ENCODE measurements around the gene FAM234A.

FAM234A gene

DNA sequence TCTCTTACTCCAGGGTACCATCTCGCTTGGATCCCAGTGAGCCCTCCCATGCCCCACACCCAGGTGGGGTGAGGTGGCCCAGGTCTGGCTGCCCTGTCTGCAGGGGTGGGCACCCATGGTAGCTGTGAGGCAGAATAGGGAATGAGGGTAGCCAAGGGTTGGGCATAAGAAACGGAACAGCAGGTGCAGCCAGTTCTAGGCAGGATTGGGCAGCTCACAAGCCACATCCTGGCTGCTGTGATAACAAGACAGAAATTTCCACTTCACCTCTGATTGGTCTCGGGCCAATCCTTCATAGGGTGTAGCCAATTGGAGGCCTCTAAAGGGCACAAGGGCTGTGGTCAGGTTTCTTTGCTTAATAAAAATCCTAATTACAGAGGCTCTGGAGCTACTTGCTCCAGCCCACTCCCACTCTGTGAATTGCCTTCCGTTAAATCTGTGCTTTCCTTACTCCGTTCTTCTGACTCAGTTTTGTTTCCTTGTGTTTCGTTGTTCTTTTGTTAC, 44.3 kb downstream of the FAM234A start:
- no peak overlapping the region for H3K4me3 Mint-ChIP-seq

GRCh38 chr16:279531-279930, 44.9 kb downstream of the FAM234A start:
- peaks cover 7% of the 10 kb centered on the region for H3K4me1 Mint-ChIP-seq (ENCODE audit: low read depth)
- H3K4me3 Mint-ChIP-seq, result no peak overlapping the region
- H3K27me3 Mint-ChIP-seq, result peaks cover 17% of the 10 kb centered on the region
- no peak overlapping the region for H3K27ac Mint-ChIP-seq
- no peaks in the 10 kb centered on the region for H3K36me3 Mint-ChIP-seq (ENCODE audit: low read depth)
- no peaks in the 10 kb centered on the region for H3K9me3 Mint-ChIP-seq

More for the DNA sequence above, 44.3 kb downstream of the FAM234A start:
- Mint-ChIP-seq H3K9me3 (no peaks in the 10 kb centered on the region), H3K27ac (no peak overlapping the region), H3K27me3 (peaks cover 17% of the 10 kb centered on the region), H3K4me1 (ENCODE audit: low read depth) (peaks cover 7% of the 10 kb centered on the region), H3K36me3 (ENCODE audit: low read depth) (no peaks in the 10 kb centered on the region)

- H3K4me3 Mint-ChIP-seq, result no peak overlapping the region
- H3K27me3 Mint-ChIP-seq, result peaks cover 17% of the 10 kb centered on the region
- peaks cover 7% of the 10 kb centered on the region for H3K4me1 Mint-ChIP-seq (ENCODE audit: low read depth)
Measured at GRCh38 chr16:280005-280460, 45.4 kb downstream of the FAM234A start.

GRCh38 chr16:280552-280951, 45.9 kb downstream of the FAM234A start, which contains the start of gene ARHGDIG:
TSS of gene ARHGDIG (plus strand) at chr16:280591. CDS start at chr16:280681, 90 bp downstream.
- Mint-ChIP-seq H3K9me3 (no peaks in the 10 kb centered on the region), H3K27me3 (peaks cover 17% of the 10 kb centered on the region), H3K27ac (no peak within 1 kb of the TSS), H3K36me3 (ENCODE audit: low read depth) (no peaks in the 10 kb centered on the region), H3K4me1 (ENCODE audit: low read depth) (peaks cover 7% of the 10 kb centered on the region), H3K4me3 (no peak within 1 kb of the TSS)

More at GRCh38 chr16:280005-280460, 45.4 kb downstream of the FAM234A start:
- Mint-ChIP-seq H3K9me3 (no peaks in the 10 kb centered on the region), H3K27ac (no peak overlapping the region), H3K36me3 (ENCODE audit: low read depth) (no peaks in the 10 kb centered on the region)

DNA sequence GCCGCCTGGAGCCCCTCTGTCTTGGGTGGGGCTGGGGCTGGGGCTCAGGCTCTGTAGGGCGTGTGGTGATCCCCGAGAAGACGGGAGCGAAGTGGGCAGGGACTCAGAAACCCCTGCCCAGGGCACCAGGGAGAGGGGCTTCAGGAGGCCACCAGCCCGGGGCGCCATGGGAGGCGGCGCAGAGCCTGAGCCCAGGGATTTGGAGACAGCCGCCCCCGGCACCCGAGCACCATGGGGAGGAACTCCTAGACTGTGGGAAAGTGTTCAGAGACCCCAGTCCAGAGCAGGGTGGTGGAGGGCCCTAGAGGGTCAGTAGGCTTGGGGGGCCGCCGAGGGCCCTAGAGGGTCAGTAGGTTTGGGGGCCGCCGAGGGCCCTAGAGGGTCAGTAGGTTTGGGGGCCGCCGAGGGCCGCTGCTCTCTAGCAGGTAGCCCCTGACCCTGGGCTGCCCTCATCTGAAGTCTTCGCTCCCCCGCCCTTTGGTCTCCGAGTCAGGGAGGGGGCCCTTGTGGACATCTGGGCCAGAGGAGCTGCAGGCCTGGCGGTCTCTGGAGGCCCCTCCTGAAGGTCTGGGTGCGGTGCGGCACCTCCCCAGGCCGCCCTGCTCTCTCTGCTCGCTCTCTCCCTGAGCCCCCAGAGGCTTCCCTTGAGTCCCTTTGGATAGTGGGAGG, 46.5 kb downstream of the FAM234A start:
- Mint-ChIP-seq H3K4me1 (ENCODE audit: low read depth) (peaks cover 7% of the 10 kb centered on the region), H3K4me3 (no peak overlapping the region), H3K27me3 (peaks cover 16% of the 10 kb centered on the region), H3K27ac (no peak overlapping the region), H3K36me3 (ENCODE audit: low read depth) (no peaks in the 10 kb centered on the region), H3K9me3 (no peaks in the 10 kb centered on the region)

DNA sequence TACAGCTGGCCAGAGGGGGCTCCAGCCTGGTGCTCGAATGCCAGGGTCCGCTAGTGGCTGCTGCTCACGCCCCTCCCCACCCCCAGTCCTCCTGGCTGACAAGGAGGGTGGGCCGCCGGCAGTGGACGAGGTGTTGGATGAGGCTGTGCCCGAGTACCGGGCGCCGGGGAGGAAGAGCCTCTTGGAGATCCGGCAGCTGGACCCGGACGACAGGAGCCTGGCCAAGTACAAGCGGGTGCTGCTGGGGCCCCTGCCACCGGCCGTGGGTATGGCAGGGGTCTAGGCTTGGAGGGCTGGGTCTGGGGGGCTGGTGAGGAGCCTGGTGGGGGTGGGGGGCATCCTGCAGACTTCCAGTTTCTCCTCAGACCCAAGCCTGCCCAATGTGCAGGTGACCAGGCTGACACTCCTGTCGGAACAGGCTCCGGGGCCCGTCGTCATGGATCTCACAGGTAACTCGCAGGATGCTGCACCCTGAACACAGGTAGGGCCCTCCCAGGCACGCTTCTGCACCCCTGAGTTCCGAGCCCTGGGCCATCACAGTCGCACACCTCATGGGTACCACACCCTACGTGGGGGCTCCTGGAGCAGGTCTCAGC, 47.1 kb downstream of the FAM234A start:
- H3K27me3 Mint-ChIP-seq, result peaks cover 10% of the 10 kb centered on the region

DNA sequence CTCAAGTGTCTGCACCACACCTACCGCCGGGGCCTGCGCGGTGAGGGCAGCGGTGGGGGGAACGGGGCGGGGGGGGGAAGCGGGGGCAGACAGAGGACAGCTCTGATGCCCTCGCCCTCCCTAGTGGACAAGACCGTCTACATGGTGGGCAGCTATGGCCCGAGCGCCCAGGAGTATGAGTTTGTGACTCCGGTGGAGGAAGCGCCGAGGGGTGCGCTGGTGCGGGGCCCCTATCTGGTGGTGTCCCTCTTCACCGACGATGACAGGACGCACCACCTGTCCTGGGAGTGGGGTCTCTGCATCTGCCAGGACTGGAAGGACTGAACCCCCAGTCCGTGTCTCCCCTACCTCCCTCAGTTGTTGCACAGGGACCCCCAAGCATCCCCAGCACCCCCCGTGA, 47.9 kb downstream of the FAM234A start:
- peaks cover 7% of the 10 kb centered on the region for H3K4me1 Mint-ChIP-seq (ENCODE audit: low read depth)
- peaks cover 3% of the 10 kb centered on the region for H3K27me3 Mint-ChIP-seq
- H3K9me3 Mint-ChIP-seq, result no peaks in the 10 kb centered on the region
- no peak overlapping the region for H3K27ac Mint-ChIP-seq
- H3K36me3 Mint-ChIP-seq (ENCODE audit: low read depth), result peaks cover 10% of the 10 kb centered on the region
- H3K4me3 Mint-ChIP-seq, result no peak overlapping the region

More for the DNA sequence above, 47.1 kb downstream of the FAM234A start:
- no peak overlapping the region for H3K4me3 Mint-ChIP-seq
- H3K9me3 Mint-ChIP-seq, result no peaks in the 10 kb centered on the region
- no peak overlapping the region for H3K27ac Mint-ChIP-seq
- H3K36me3 Mint-ChIP-seq (ENCODE audit: low read depth), result peaks cover 4% of the 10 kb centered on the region
- peaks cover 7% of the 10 kb centered on the region for H3K4me1 Mint-ChIP-seq (ENCODE audit: low read depth)

DNA sequence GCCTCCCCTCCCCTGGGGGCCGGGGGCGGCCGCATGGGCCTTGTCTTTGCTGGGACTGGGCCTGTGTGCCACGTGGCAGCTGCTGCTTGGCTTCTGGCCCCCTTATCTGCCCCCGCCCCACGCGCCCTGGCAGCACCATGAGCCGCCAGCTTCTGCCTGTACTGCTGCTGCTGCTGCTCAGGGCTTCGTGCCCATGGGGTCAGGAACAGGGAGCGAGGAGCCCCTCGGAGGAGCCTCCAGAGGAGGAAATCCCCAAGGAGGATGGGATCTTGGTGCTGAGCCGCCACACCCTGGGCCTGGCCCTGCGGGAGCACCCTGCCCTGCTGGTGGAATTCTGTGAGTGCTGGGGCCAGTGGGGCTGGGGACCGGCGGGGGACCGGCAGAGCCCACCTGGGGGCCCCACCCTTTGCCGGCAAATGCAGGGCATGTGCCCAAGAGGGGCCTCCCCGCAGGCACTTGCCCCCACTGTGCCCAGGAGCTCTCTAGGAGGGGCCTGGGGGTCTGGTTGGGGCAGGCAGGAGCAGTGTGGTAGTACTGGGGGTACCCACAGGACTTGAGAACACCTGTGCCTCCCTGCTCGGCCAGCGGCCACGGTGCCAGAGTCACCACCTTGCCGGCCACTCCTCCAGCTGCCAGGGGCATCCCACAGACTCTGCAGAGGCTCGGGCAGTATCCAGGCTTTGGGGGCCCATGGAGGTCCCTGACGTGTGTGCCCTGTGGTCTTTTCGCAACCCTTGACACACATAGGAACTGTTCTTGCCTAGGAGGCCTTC, 48.6 kb downstream of the FAM234A start, which contains the start of gene PDIA2:
Gene PDIA2 (plus strand): TSS at position 132 of the 773 bp plus-strand sequence. CDS start 6 bp downstream, at position 138.
- Mint-ChIP-seq H3K36me3 (ENCODE audit: low read depth) (peaks cover 15% of the 10 kb centered on the region), H3K27me3 (peaks cover 3% of the 10 kb centered on the region), H3K4me1 (ENCODE audit: low read depth) (peaks cover 7% of the 10 kb centered on the region), H3K9me3 (no peaks in the 10 kb centered on the region), H3K4me3 (no peak within 1 kb of the TSS), H3K27ac (no peak within 1 kb of the TSS)

DNA sequence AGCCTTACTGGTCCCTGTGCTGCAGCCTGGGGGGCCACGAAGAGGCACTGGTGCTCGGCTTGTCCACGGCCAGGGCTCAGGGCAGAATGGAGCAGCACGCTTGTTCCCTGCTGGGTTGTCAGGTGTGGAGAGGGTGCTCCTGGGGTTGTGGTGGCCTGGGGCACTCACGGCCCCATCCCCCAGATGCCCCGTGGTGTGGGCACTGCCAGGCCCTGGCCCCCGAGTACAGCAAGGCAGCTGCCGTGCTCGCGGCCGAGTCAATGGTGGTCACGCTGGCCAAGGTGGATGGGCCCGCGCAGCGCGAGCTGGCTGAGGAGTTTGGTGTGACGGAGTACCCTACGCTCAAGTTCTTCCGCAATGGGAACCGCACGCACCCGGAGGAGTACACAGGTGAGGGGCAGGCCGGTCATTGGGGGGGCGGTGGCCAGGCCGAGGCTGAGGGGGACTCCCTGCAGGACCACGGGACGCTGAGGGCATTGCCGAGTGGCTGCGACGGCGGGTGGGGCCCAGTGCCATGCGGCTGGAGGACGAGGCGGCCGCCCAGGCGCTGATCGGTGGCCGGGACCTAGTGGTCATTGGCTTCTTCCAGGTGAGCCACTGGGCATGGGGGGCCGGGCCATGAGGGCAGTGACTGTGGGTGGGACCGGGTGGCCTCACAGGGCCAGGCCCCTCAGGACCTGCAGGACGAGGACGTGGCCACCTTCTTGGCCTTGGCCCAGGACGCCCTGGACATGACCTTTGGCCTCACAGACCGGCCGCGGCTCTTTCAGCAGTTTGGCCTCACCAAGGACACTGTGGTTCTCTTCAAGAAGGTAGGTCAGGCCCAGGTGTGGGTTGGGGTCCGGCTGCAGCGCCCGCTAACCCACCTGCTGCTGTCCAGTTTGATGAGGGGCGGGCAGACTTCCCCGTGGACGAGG, 49.8 kb downstream of the FAM234A start:
- no peaks in the 10 kb centered on the region for H3K27me3 Mint-ChIP-seq
- no peaks in the 10 kb centered on the region for H3K9me3 Mint-ChIP-seq
- peaks cover 16% of the 10 kb centered on the region for H3K36me3 Mint-ChIP-seq (ENCODE audit: low read depth)
- H3K27ac Mint-ChIP-seq, result no peak overlapping the region
- no peaks in the 10 kb centered on the region for H3K4me1 Mint-ChIP-seq (ENCODE audit: low read depth)
- no peak overlapping the region for H3K4me3 Mint-ChIP-seq

DNA sequence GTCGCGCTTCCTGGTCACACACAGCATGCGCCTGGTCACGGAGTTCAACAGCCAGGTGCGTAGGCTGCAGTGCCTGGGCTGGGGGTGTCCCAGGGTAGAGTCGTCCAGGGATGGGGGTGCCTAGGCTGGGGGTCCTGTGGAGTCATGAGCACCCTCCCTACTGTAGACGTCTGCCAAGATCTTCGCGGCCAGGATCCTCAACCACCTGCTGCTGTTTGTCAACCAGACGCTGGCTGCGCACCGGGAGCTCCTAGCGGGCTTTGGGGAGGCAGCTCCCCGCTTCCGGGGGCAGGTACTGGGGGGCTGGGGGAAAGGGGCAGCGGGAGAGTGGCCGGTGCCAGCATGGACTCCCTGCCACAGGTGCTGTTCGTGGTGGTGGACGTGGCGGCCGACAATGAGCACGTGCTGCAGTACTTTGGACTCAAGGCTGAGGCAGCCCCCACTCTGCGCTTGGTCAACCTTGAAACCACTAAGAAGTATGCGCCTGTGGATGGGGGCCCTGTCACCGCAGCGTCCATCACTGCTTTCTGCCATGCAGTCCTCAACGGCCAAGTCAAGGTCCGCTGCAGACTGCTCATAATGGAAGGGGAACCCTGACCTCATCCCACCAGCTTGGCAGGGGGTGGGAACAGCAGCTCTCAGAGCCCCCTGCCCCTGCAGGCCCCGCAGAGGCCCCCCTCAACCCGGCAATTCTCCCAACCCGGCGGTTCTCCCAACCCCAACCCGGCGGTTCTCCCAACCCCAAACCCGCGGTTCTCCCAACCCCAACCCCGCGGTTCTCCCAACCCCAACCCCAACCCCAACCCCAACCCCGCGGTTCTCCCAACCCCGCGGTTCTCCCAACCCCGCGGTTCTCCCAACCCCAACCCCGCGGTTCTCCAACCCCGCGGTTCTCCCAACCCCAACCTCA, 50.8 kb downstream of the FAM234A start:
- Mint-ChIP-seq H3K36me3 (ENCODE audit: low read depth) (peaks cover 16% of the 10 kb centered on the region), H3K9me3 (no peaks in the 10 kb centered on the region), H3K27ac (no peak overlapping the region), H3K4me3 (no peak overlapping the region), H3K4me1 (ENCODE audit: low read depth) (no peaks in the 10 kb centered on the region), H3K27me3 (no peaks in the 10 kb centered on the region)

DNA sequence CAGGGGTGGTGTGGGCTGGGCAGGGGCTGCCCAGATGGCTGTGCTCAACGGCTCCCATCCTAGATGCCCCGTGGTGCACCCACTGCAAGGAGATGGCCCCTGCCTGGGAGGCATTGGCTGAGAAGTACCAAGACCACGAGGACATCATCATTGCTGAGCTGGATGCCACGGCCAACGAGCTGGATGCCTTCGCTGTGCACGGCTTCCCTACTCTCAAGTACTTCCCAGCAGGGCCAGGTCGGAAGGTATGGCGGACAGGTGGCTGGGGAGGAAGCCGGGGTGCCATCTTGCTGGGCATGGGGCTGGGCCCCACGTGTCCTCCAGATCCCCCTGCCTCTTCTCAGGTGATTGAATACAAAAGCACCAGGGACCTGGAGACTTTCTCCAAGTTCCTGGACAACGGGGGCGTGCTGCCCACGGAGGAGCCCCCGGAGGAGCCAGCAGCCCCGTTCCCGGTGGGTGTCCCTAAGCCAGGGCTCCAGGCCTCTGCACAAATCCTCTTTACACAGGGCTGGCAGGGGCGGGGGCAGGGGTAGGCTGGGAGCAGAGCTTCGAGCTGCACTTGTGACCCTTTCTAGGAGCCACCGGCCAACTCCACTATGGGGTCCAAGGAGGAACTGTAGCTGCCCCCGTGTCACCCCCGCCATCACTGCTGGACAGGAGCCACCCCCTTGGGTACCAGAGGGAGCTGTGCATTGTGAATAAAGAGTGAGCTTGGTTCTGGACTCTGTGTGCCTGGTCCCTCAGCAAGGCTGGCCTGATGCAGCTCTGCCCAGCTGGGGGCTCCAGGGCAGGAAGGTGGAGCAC, 52.1 kb downstream of the FAM234A start:
- no peaks in the 10 kb centered on the region for H3K9me3 Mint-ChIP-seq
- H3K36me3 Mint-ChIP-seq (ENCODE audit: low read depth), result peaks cover 16% of the 10 kb centered on the region
- H3K4me1 Mint-ChIP-seq (ENCODE audit: low read depth), result no peaks in the 10 kb centered on the region
- no peak overlapping the region for H3K4me3 Mint-ChIP-seq
- H3K27me3 Mint-ChIP-seq, result no peaks in the 10 kb centered on the region
- H3K27ac Mint-ChIP-seq, result no peak overlapping the region

- Mint-ChIP-seq H3K9me3 (no peaks in the 10 kb centered on the region), H3K4me3 (no peak overlapping the region), H3K27ac (no peak overlapping the region), H3K27me3 (no peaks in the 10 kb centered on the region), H3K4me1 (ENCODE audit: low read depth) (no peaks in the 10 kb centered on the region), H3K36me3 (ENCODE audit: low read depth) (peaks cover 16% of the 10 kb centered on the region)
Measured at GRCh38 chr16:287298-287811, 52.7 kb downstream of the FAM234A start.

Data from stimulated activated naive CD8-positive, alpha-beta T cell treated with anti-CD3 and anti-CD28 coated beads, Interleukin-15, Interleukin-2, amounts not matched to agents 100 ng/mL and 50 ng/mL, for 24 hours (primary cell).